Fibroblast of lung (primary cell): Measurements from ENCODE around the gene LOXL3. TPM values are rescaled to one million over a fixed set of nuclear protein-coding genes. Genes with fewer than 3 reads are reported as not detected.

Experiments used
- DNase-seq, 2 donors: peaks; one replicate each; pipeline versions ENCODE4 v3.0.0 to v3.0.0-alpha.2; 2010; ENCODE audit warnings: low read depth in 2 of 2
- H2AFZ ChIP-seq: 2 replicates; pipeline ENCODE4 v1.5.1; 2012; ENCODE audit warnings: low read length, control low read depth, inconsistent platforms
- H3K27ac ChIP-seq: 2 replicates; pipeline ENCODE4 v1.5.1; 2011; ENCODE audit warnings: low read length, control low read depth; ENCODE audit not compliant: insufficient read depth
- H3K27me3 ChIP-seq: 2 replicates; pipeline ENCODE4 v1.5.1; 2011; ENCODE audit warnings: mild to moderate bottlenecking, low read length; ENCODE audit not compliant: control insufficient read depth, insufficient read depth
- H3K36me3 ChIP-seq: 2 replicates; pipeline ENCODE4 v1.5.1; 2011; ENCODE audit warnings: low read length; ENCODE audit not compliant: control insufficient read depth, insufficient read depth
- H3K4me1 ChIP-seq: 2 replicates; pipeline ENCODE4 v1.5.1; 2011; ENCODE audit warnings: low read length; ENCODE audit not compliant: control insufficient read depth, insufficient read depth; ENCODE audit errors: extremely low read depth
- H3K4me2 ChIP-seq: 2 replicates; pipeline ENCODE4 v1.5.1; 2011; ENCODE audit warnings: low read length, control low read depth; ENCODE audit not compliant: insufficient read depth; ENCODE audit errors: extremely low read depth
- H3K4me3 ChIP-seq, 4 experiments: fragments of 200-600 bp in 1 of 4; sonication (generic) in 1 of 4; replicated peaks in 1 of 4; 2 replicates each; pipeline ENCODE4 v1.5.1; 2011 to 2016; ENCODE audit warnings: low read length in 4 of 4, low read depth in 3 of 4, mild to moderate bottlenecking in 3 of 4, control low read depth in 2 of 4, inconsistent platforms in 1 of 4, mixed read lengths in 1 of 4; ENCODE audit not compliant: insufficient read depth in 1 of 4; ENCODE audit errors: control extremely low read depth in 1 of 4
- H3K79me2 ChIP-seq: 2 replicates; pipeline ENCODE4 v1.5.1; 2012; ENCODE audit warnings: mild to moderate bottlenecking, low read length, inconsistent platforms; ENCODE audit not compliant: control insufficient read depth, insufficient read depth
- H3K9ac ChIP-seq: 2 replicates; pipeline ENCODE4 v1.5.1; 2011; ENCODE audit warnings: mild to moderate bottlenecking, low read length, control low read depth; ENCODE audit not compliant: insufficient read depth
- H3K9me3 ChIP-seq: 2 replicates; pipeline ENCODE4 v1.5.1; 2012; ENCODE audit warnings: low read depth, low read length; ENCODE audit not compliant: control insufficient read depth, insufficient read depth
- H4K20me1 ChIP-seq: 2 replicates; pipeline ENCODE4 v1.5.1; 2011; ENCODE audit warnings: low read length; ENCODE audit not compliant: control insufficient read depth, insufficient read depth; ENCODE audit errors: extremely low read depth
- EZH2 ChIP-seq: IDR thresholded peaks from 2 replicates; pipeline ENCODE4 v1.5.1; 2012; ENCODE audit warnings: low read length, control low read depth, mild to moderate bottlenecking; ENCODE audit errors: missing control alignments
- polyA plus RNA-seq, 2 donors: library from polyadenylated mRNA; depleted of rRNA in 1 of 2; stranded (reverse) in 1 of 2; unstranded in 1 of 2; fragments of >200 nt; gene quantifications; 2 replicates each; pipeline ENCODE4 v1.2.1, GENCODE V29; 2011 to 2012; ENCODE audit warnings: missing spikeins in 1 of 2
- total RNA-seq: library from RNA; depleted of rRNA; stranded (reverse); fragments of >200 nt; gene quantifications from 2 replicates; pipeline ENCODE4 v1.2.1, GENCODE V29; 2014
- TF ChIP-seq, protein P1 (sequence below), 2 donors: IDR thresholded peaks in 1 of 2; conservative IDR thresholded peaks in 1 of 2; 1 replicate in 1 of 2; 2 replicates in 1 of 2; pipeline ENCODE4 v1.5.1; 2011 to 2012; ENCODE audit warnings: low read length in 2 of 2, control low read depth in 1 of 2, inconsistent platforms in 1 of 2, low read depth in 1 of 2, mild to moderate bottlenecking in 1 of 2

The LOXL3 gene
- total and polyA plus RNA-seq, 2 donors (not counting 1 experiment from before 2014, with no cell fraction given): 20.6 to 26.4 TPM

DNA sequence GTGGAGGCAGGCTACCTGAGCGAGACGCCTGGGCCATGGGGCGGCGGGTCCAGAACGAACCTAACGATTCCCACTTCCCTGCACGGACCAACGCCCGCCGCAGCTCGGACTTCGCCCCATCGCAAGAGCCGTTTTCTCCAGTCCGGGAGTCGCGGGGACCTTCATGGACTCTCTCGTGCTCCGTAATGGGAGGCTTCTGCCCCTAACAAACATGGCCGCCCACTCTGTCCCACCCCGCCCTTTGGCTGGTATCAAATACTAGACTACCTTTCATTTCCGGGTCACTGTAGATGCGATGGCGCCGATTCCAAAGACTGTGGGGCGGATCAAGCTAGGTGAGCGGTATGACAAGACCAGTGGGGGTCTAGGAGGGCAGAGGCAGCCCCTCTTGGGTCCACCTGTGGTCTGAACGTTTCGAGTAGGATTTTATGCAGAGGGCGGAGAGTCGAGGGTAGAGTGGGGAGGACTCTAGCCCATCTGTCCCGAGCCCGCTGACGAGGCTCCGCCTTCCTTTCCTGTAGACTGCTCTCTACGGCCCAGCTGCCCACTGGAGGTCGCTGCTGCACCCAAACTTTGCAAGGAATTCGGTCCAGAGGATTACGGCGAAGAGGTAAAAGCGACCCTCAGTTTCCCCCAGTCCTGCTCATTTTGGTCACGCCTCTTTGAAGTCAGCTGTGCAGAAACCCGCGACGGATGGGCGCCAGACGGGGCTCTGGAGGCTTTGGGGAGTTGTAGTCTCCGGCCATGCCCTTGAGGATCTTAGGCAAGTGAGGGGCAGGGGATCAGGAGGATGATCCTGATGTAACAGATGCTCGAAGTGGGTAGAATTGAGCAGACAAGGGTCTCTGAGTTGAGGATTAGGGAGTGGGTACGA, 70.7 kb downstream of the LOXL3 start, which contains the start of the genes CCDC142 and TTC31:
CCDC142 (minus strand) TSS at position 198 of the 874 bp plus-strand sequence; CDS start at position 37, 161 bp downstream.
TTC31 (plus strand) TSS at position 281 of the 874 bp plus-strand sequence; CDS start at position 296, 15 bp downstream.
- H3K4me2 ChIP-seq: peak within 1 kb of the TSS; percentile 98
- H2AFZ ChIP-seq: peak within 1 kb of the TSS; percentile 99
- H3K27ac ChIP-seq: peak within 1 kb of the TSS; percentile 85
- TF ChIP-seq, protein P1, sequence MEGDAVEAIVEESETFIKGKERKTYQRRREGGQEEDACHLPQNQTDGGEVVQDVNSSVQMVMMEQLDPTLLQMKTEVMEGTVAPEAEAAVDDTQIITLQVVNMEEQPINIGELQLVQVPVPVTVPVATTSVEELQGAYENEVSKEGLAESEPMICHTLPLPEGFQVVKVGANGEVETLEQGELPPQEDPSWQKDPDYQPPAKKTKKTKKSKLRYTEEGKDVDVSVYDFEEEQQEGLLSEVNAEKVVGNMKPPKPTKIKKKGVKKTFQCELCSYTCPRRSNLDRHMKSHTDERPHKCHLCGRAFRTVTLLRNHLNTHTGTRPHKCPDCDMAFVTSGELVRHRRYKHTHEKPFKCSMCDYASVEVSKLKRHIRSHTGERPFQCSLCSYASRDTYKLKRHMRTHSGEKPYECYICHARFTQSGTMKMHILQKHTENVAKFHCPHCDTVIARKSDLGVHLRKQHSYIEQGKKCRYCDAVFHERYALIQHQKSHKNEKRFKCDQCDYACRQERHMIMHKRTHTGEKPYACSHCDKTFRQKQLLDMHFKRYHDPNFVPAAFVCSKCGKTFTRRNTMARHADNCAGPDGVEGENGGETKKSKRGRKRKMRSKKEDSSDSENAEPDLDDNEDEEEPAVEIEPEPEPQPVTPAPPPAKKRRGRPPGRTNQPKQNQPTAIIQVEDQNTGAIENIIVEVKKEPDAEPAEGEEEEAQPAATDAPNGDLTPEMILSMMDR (conservative IDR thresholded peaks at IDR 0.05 in 1 of 2, IDR thresholded peaks at IDR 0.05 in 1 of 2; ENCODE audit: low read depth in 1 of 2, low read length in 2 of 2): peak; percentile 85 to 89
- no peak for TF ChIP-seq EZH2
- peaks cover 8% of the 10 kb centered on the region for H3K36me3 ChIP-seq
- H3K4me3 ChIP-seq: peak within 1 kb of the TSS; percentile 74 to 99 (median 86)
- peaks cover 11% of the 10 kb centered on the region for H3K4me1 ChIP-seq
- H4K20me1 ChIP-seq: no peaks in the 10 kb centered on the region
- H3K9me3 ChIP-seq: no peaks in the 10 kb centered on the region
- H3K27me3 ChIP-seq: no peaks in the 10 kb centered on the region
- peak; percentile 93 to 96 for DNase-seq
- peaks cover 24% of the 10 kb centered on the region for H3K79me2 ChIP-seq
- H3K9ac ChIP-seq: peak within 1 kb of the TSS; percentile 74

Other genes starting within 250 kb of the LOXL3 start
- under 0.01 and 0.17 TPM in 2 replicates for gene SLC4A5, start 210.5 kb downstream of the LOXL3 start, total RNA-seq
- gene SLC4A5, start 210.5 kb downstream of the LOXL3 start, polyA plus RNA-seq: 0.12 and 0.19 TPM in 2 replicates
- gene DCTN1, start 173.6 kb downstream of the LOXL3 start, total RNA-seq: 157 and 228 TPM in 2 replicates
- 133 and 193 TPM in 2 replicates for gene DCTN1, start 173.6 kb downstream of the LOXL3 start, polyA plus RNA-seq
- gene C2orf81, start 132.3 kb downstream of the LOXL3 start, total RNA-seq: 0.77 and 1.5 TPM in 2 replicates
- gene C2orf81, start 132.3 kb downstream of the LOXL3 start, polyA plus RNA-seq: 0.25 and 0.37 TPM in 2 replicates
- gene WDR54, start 132.2 kb downstream of the LOXL3 start, total RNA-seq: 23.9 and 27.1 TPM in 2 replicates
- 24.3 and 34.0 TPM in 2 replicates for gene WDR54, start 132.2 kb downstream of the LOXL3 start, polyA plus RNA-seq
- 11.8 and 16.0 TPM in 2 replicates for gene RTKN, start 112.0 kb downstream of the LOXL3 start, total RNA-seq
- gene RTKN, start 112.0 kb downstream of the LOXL3 start, polyA plus RNA-seq: 8.3 and 10.0 TPM in 2 replicates
- gene INO80B, start 98.9 kb downstream of the LOXL3 start, total RNA-seq: 13.0 and 14.9 TPM in 2 replicates
- 6.9 TPM in 2 replicates for gene INO80B, start 98.9 kb downstream of the LOXL3 start, polyA plus RNA-seq
- 48.8 and 78.1 TPM in 2 replicates for gene WBP1, start 95.5 kb downstream of the LOXL3 start, total RNA-seq
- 43.8 and 45.8 TPM in 2 replicates for gene WBP1, start 95.5 kb downstream of the LOXL3 start, polyA plus RNA-seq
- 49.1 and 56.0 TPM in 2 replicates for gene MOGS, start 88.6 kb downstream of the LOXL3 start, total RNA-seq
- gene MOGS, start 88.6 kb downstream of the LOXL3 start, polyA plus RNA-seq: 37.1 and 39.5 TPM in 2 replicates
- gene MRPL53, start 81.3 kb downstream of the LOXL3 start, total RNA-seq: 38.0 and 45.4 TPM in 2 replicates
- gene MRPL53, start 81.3 kb downstream of the LOXL3 start, polyA plus RNA-seq: 30.1 and 33.9 TPM in 2 replicates
- gene CCDC142, start 70.9 kb downstream of the LOXL3 start, total RNA-seq: 18.5 and 21.3 TPM in 2 replicates
- gene CCDC142, start 70.9 kb downstream of the LOXL3 start, polyA plus RNA-seq: 3.8 and 5.3 TPM in 2 replicates
- 7.7 and 10.7 TPM in 2 replicates for gene TTC31, start 70.9 kb downstream of the LOXL3 start, total RNA-seq
- gene TTC31, start 70.9 kb downstream of the LOXL3 start, polyA plus RNA-seq: 11.8 and 12.7 TPM in 2 replicates
- gene LBX2, start 54.3 kb downstream of the LOXL3 start, total RNA-seq: 1.5 and 3.0 TPM in 2 replicates
- 0.52 and 0.69 TPM in 2 replicates for gene LBX2, start 54.3 kb downstream of the LOXL3 start, polyA plus RNA-seq
- 31.3 and 35.5 TPM in 2 replicates for gene PCGF1, start 46.2 kb downstream of the LOXL3 start, total RNA-seq
- 23.8 and 25.4 TPM in 2 replicates for gene PCGF1, start 46.2 kb downstream of the LOXL3 start, polyA plus RNA-seq
- gene TLX2, start 39.5 kb downstream of the LOXL3 start, total RNA-seq: under 0.01 TPM in 1 of 2 replicates, not detected in the other
- gene TLX2, start 39.5 kb downstream of the LOXL3 start, polyA plus RNA-seq: not detected in 2 replicates
- gene DQX1, start 27.7 kb downstream of the LOXL3 start, total RNA-seq: not detected in 2 replicates
- not detected in 2 replicates for gene DQX1, start 27.7 kb downstream of the LOXL3 start, polyA plus RNA-seq
- 70.4 and 73.7 TPM in 2 replicates for gene AUP1, start 24.2 kb downstream of the LOXL3 start, total RNA-seq
- gene AUP1, start 24.2 kb downstream of the LOXL3 start, polyA plus RNA-seq: 54.0 and 81.3 TPM in 2 replicates
- gene HTRA2, start 24.0 kb downstream of the LOXL3 start, total RNA-seq: 45.7 and 47.8 TPM in 2 replicates
- 18.8 and 25.4 TPM in 2 replicates for gene HTRA2, start 24.0 kb downstream of the LOXL3 start, polyA plus RNA-seq
- 25.7 and 31.7 TPM in 2 replicates for gene DOK1, start 778 bp upstream of the LOXL3 start, total RNA-seq
- gene DOK1, start 778 bp upstream of the LOXL3 start, polyA plus RNA-seq: 11.4 and 12.6 TPM in 2 replicates
- gene M1AP, start 94.4 kb upstream of the LOXL3 start, total RNA-seq: not detected in 2 replicates
- gene M1AP, start 94.4 kb upstream of the LOXL3 start, polyA plus RNA-seq: 0.07 TPM in 1 of 2 replicates, not detected in the other
- gene SEMA4F, start 100.3 kb upstream of the LOXL3 start, total RNA-seq: 5.1 and 9.4 TPM in 2 replicates
- gene SEMA4F, start 100.3 kb upstream of the LOXL3 start, polyA plus RNA-seq: 5.9 and 7.3 TPM in 2 replicates